Smooth muscle cell (in vitro differentiated cells): ENCODE measurements around the gene COPE. TPM values are rescaled to one million over a fixed set of nuclear protein-coding genes. Genes with fewer than 3 reads are reported as not detected.
"Not testable (repeated sequence)": the region's sequence is repeated elsewhere in the genome, so short reads cannot be mapped to it uniquely, and the experiment has no call there.

Experiments
- DNase-seq: peaks from one replicate; lab custom pipeline; 2025; ENCODE audit not compliant: unreplicated experiment; lab: John Stamatoyannopoulos, UW
- H2AFZ ChIP-seq: fragments of 200-600 bp; sonication (generic); 2 replicates; pipeline ENCODE4 v1.6.0; 2016; ENCODE audit warnings: antibody characterized with exemption, low read depth, mild to moderate bottlenecking
- H3F3A ChIP-seq: fragments of 200-600 bp; sonication (generic); 2 replicates; pipeline ENCODE4 v1.6.0; 2017; ENCODE audit warnings: antibody characterized with exemption, low read depth
- H3K27ac ChIP-seq: fragments of 200-600 bp; sonication (generic); 2 replicates; pipeline ENCODE4 v1.5.1; 2016; ENCODE audit warnings: low read depth, mild to moderate bottlenecking
- H3K27me3 ChIP-seq: fragments of 200-600 bp; sonication (generic); 2 replicates; pipeline ENCODE4 v1.6.1; 2016; ENCODE audit warnings: low read depth, mild to moderate bottlenecking
- H3K36me3 ChIP-seq: fragments of 200-600 bp; sonication (generic); 2 replicates; pipeline ENCODE4 v1.5.1; 2016; ENCODE audit warnings: low read depth
- H3K4me1 ChIP-seq: fragments of 200-600 bp; sonication (generic); 2 replicates; pipeline ENCODE4 v1.5.1; 2016; ENCODE audit warnings: low read depth
- H3K4me2 ChIP-seq: fragments of 200-600 bp; sonication (generic); 2 replicates; pipeline ENCODE4 v1.6.0; 2016; ENCODE audit warnings: mild to moderate bottlenecking
- H3K4me3 ChIP-seq: fragments of 200-600 bp; sonication (generic); 2 replicates; pipeline ENCODE4 v1.5.1; 2016; ENCODE audit warnings: mild to moderate bottlenecking
- H3K79me2 ChIP-seq: fragments of 200-600 bp; sonication (generic); 2 replicates; pipeline ENCODE4 v1.6.0; 2016; ENCODE audit warnings: low read depth, mild to moderate bottlenecking
- H3K9ac ChIP-seq: fragments of 200-600 bp; sonication (generic); 2 replicates; pipeline ENCODE4 v1.6.0; 2016; ENCODE audit warnings: low read depth
- H3K9me3 ChIP-seq: fragments of 200-600 bp; sonication (generic); replicated peaks from 2 replicates; pipeline ENCODE4 v1.5.1; 2016; ENCODE audit warnings: low read depth
- H4K20me1 ChIP-seq: fragments of 200-600 bp; sonication (generic); 2 replicates; pipeline ENCODE4 v1.6.0; 2016; ENCODE audit warnings: low read depth
- WGBS: methylation state at CpG from one replicate; pipeline ENCODE4 v1.1.7; 2016; ENCODE audit warnings: low lambda C conversion rate; 5-methylcytosine and 5-hydroxymethylcytosine counted together
- polyA plus RNA-seq: library from polyadenylated mRNA; unstranded; fragments of >200 nt; fragmentation: Nextera tagmentation; extraction: Ambion mirVana; gene quantifications from 2 replicates; pipeline ENCODE4 v1.2.1, GENCODE V29; 2016
- total RNA-seq: library from RNA; depleted of rRNA; stranded (reverse); fragments of >200 nt; gene quantifications from 2 replicates; pipeline ENCODE4 v1.2.3, GENCODE V29; 2014
- TF ChIP-seq, protein P1 (sequence below): fragments of 200-600 bp; sonication (generic); IDR thresholded peaks from 2 replicates; pipeline ENCODE4 v1.5.1; 2017; ENCODE audit warnings: borderline replicate concordance, mild to moderate bottlenecking, antibody characterized with exemption; ENCODE audit not compliant: insufficient read depth, poor library complexity, severe bottlenecking

Gene COPE
- total and polyA plus RNA-seq, 2 experiments from 2014 or later: 236 to 497 TPM

DNA sequence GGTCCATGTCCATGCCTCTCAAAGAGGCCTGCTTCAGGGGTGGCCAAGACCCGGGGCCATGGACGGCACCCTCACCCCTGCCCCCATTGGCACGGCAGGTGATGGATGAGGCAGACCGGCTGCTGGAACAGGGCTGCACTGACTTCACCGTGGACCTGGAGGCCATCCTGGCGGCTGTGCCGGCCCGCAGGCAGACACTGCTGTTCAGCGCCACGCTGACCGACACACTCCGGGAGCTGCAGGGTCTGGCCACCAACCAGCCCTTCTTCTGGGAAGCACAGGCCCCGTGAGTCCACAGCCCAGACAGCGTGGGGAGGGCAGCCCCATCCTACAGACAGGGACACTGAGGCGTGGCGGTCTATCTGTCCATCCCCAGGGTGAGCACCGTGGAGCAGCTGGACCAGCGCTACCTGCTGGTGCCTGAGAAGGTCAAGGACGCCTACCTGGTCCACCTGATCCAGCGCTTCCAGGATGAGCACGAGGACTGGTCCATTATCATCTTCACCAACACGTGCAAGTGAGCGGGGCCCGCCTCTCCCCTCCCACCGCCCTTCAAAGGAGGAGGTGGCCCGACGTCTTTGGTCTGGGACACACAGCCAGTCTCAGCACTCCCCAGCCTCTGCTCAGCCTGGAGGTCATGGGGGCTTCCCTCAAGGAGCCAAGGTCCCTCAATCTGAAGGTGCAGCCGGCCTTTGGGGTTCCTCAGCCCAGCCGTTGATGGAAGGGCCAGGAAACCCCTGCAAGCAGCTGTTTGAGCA, 3.2 kb upstream of the COPE start:
- Histone ChIP-seq H3K9ac (no peak overlapping the region), H3K4me3 (no peak overlapping the region), H3K27ac (no peak overlapping the region), H3F3A (no peaks in the 10 kb centered on the region), H3K4me2 (no peak overlapping the region), H4K20me1 (no peaks in the 10 kb centered on the region), H3K79me2 (peaks cover 32% of the 10 kb centered on the region), H3K27me3 (no peaks in the 10 kb centered on the region), H3K36me3 (no peaks in the 10 kb centered on the region), H3K4me1 (peaks cover 7% of the 10 kb centered on the region), H3K9me3 (no peaks in the 10 kb centered on the region), H2AFZ (no peak overlapping the region)
- TF ChIP-seq, protein P1, sequence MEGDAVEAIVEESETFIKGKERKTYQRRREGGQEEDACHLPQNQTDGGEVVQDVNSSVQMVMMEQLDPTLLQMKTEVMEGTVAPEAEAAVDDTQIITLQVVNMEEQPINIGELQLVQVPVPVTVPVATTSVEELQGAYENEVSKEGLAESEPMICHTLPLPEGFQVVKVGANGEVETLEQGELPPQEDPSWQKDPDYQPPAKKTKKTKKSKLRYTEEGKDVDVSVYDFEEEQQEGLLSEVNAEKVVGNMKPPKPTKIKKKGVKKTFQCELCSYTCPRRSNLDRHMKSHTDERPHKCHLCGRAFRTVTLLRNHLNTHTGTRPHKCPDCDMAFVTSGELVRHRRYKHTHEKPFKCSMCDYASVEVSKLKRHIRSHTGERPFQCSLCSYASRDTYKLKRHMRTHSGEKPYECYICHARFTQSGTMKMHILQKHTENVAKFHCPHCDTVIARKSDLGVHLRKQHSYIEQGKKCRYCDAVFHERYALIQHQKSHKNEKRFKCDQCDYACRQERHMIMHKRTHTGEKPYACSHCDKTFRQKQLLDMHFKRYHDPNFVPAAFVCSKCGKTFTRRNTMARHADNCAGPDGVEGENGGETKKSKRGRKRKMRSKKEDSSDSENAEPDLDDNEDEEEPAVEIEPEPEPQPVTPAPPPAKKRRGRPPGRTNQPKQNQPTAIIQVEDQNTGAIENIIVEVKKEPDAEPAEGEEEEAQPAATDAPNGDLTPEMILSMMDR: no peak
- DNase-seq: no peak
- 96% methylated on average over 25 of the region's 29 CpGs for WGBS

DNA sequence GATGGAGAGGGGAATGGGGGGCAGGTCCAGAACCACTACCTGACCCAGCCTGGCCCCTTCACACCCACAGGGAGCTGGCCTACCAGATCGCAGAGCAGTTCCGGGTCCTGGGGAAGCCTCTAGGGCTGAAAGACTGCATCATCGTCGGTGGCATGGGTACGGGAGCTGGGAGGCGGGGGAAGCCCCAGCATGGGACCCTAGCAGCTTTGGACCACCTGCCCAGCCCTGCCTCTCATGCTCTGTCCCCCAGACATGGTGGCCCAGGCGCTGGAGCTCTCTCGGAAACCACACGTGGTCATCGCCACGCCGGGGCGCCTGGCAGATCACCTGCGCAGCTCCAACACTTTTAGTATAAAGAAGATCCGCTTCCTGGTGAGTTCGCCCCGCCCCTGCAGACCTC, 2.4 kb upstream of the COPE start:
- Histone ChIP-seq H3K4me1 (peaks cover 7% of the 10 kb centered on the region), H3K27ac (no peak overlapping the region), H2AFZ (no peak overlapping the region), H3F3A (no peaks in the 10 kb centered on the region), H3K79me2 (peaks cover 40% of the 10 kb centered on the region), H3K9me3 (no peaks in the 10 kb centered on the region), H3K9ac (no peak overlapping the region), H3K36me3 (no peaks in the 10 kb centered on the region), H3K27me3 (no peaks in the 10 kb centered on the region), H4K20me1 (peaks cover 4% of the 10 kb centered on the region), H3K4me3 (no peak overlapping the region), H3K4me2 (no peak overlapping the region)
- 96% methylated on average over 17 of the region's 17 CpGs for WGBS
- no peak for DNase-seq
- TF ChIP-seq, protein P1: no peak

DNA sequence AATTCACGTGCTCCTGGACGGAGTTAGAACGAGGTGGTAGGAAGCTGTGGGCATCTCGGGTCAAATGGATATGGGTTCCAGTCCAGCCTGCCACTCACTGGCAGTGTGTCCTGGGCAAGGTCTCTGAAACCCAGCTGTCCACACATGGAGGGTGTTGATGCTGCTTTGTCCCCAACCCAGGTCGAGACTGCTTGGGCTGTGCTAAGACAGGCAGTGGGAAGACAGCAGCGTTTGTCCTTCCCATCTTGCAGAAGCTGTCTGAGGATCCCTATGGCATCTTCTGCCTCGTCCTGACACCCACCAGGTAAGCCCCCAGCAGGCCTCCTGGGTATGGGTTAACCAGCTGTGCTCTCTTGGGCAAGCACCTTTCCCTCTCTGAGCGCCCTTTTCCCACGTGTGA, 1.2 kb upstream of the COPE start:
- H3K4me1 ChIP-seq: peaks cover 7% of the 10 kb centered on the region
- H3K27ac ChIP-seq: peak overlapping the region; percentile 84
- H3K36me3 ChIP-seq: no peaks in the 10 kb centered on the region
- H3K9me3 ChIP-seq: no peaks in the 10 kb centered on the region
- no peak for DNase-seq
- peak overlapping the region; percentile 96 for H3K9ac ChIP-seq
- H3K27me3 ChIP-seq: no peaks in the 10 kb centered on the region
- H3K79me2 ChIP-seq: peaks cover 52% of the 10 kb centered on the region
- peaks cover 16% of the 10 kb centered on the region for H4K20me1 ChIP-seq
- no peaks in the 10 kb centered on the region for H3F3A ChIP-seq
- no peak overlapping the region for H2AFZ ChIP-seq
- TF ChIP-seq, protein P1: no peak
- peak overlapping the region; percentile 100 for H3K4me3 ChIP-seq
- 81% methylated on average over 9 of the region's 9 CpGs for WGBS
- H3K4me2 ChIP-seq: peak overlapping the region; percentile 100

DNA sequence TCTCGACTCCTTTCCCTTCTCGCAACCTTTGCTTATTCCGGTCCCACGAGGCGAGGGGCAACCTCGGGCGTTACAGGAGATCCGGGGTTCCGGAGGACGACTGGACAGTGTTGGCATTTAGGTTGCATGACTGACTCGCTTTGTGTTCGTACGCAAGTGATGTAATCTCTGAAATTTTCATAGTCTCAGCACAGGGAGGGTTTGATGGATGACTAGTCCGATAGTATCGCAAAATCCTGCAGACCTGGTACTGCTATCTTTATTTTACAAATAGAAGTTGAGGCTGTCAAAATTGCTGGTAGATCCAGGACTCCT, 670 bp upstream of the COPE start:
- H3K79me2 ChIP-seq: peaks cover 57% of the 10 kb centered on the region
- H3K4me3 ChIP-seq: peak overlapping the region; percentile 100
- peaks cover 22% of the 10 kb centered on the region for H4K20me1 ChIP-seq
- peak overlapping the region; percentile 84 for H3K27ac ChIP-seq
- H3F3A ChIP-seq: no peaks in the 10 kb centered on the region
- peak overlapping the region; percentile 96 for H3K9ac ChIP-seq
- H3K4me1 ChIP-seq: peaks cover 7% of the 10 kb centered on the region
- 5% methylated on average over 15 of the region's 15 CpGs for WGBS
- H3K27me3 ChIP-seq: no peaks in the 10 kb centered on the region
- no peaks in the 10 kb centered on the region for H3K9me3 ChIP-seq
- DNase-seq: no peak
- no peaks in the 10 kb centered on the region for H3K36me3 ChIP-seq
- TF ChIP-seq, protein P1: no peak
- peak overlapping the region; percentile 100 for H3K4me2 ChIP-seq
- peak overlapping the region; percentile 71 for H2AFZ ChIP-seq

DNA sequence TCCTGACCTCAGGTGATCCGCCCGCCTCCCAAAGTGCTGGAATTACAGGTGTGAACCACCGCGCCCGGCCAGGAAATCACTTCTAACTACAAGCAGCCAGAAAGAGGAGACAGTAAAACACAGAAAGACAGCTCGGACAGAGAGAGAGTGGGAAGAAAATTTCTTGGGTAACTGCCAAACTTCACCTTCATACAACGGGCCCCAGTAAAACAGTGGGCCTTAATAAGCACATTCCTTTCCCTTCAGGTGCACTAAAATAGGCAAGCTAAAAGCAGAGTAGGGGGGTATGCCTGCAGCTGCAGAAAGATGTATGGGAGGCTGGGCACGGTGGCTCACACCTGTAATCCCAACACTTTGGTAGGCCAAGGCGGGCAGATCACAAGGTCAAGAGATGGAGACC, 1.6 kb downstream of the COPE start:
- H3K4me2 ChIP-seq: peak overlapping the region; percentile 88
- not testable (repeated sequence) for DNase-seq, H3K27ac ChIP-seq, H3K27me3 ChIP-seq, H3K9ac ChIP-seq, H2AFZ ChIP-seq, H3K9me3 ChIP-seq, H3K4me1 ChIP-seq, H3F3A ChIP-seq, H3K36me3 ChIP-seq
- 98% methylated on average over 9 of the region's 9 CpGs for WGBS
- H3K79me2 ChIP-seq: peaks cover 79% of the 10 kb centered on the region
- peaks cover 44% of the 10 kb centered on the region for H4K20me1 ChIP-seq
- H3K4me3 ChIP-seq: peak overlapping the region; percentile 93
